GM19455 (cell line): ENCODE data around the gene LMO1.

Experiments
- ATAC-seq: cut with Tn5 transposase; IDR thresholded peaks from one replicate; pipeline ENCODE4 v1.9.1; 2021; ENCODE audit not compliant: unreplicated experiment

The LMO1 gene

GRCh38 chr11:8263769-8264410 lies at the start of gene LMO1:
Gene LMO1, minus strand, starts transcription at chr11:8263878. Its CDS starts 516 bp downstream, at chr11:8263362.
- ATAC-seq: no peak

- ATAC-seq: no peak
These were observed 49.3 kb upstream of the LMO1 start for GRCh38 chr11:8312986-8313385.

DNA sequence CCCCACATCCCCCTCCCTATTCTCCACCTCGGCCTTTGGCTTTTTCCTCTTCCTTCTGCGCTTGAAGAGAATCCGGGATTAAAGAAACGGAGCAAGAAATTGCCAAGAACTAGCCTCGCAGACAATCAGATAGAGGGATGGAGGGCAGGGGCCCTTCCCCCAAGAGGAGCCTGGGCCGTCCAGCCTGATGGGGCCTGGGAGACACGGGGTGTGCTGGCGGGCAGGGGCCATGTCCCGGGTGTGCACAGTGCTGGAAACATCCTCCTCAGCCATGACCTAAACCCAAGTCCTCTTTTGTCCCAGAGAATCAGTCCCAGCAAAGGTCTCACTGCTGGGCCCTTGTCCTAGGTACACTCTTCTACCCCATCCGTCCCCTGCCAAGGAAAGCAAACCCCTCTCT lies 47.7 kb upstream of the LMO1 start:
- ATAC-seq: no peak

DNA sequence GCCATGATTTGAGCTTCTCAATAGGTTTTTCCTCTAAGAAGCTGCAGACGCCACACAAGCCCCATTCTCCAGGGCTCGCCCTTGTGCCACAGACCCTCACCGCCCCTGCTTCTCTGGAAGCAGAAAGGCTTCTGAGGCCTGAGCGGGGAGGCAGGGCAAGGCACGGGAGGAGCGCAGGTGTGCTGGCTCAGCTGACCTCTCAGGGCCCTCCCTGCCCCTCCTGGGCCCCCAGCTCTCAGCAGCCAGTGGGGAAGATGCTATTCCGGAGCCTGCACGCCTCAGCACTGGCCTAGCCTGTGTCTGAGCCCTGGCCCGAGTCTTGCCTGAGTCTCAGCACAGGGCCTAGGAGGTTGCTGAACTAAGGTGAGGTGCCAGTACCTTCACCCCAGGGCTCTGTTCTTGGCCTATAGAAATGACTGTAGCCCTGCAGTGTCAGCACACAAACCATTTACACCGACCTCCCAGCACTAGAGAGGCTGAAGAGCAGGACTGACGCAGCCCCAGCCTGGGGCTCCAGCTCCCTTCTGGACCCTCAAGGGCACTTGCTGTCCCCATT lies 47.1 kb upstream of the LMO1 start:
- no peak for ATAC-seq

DNA sequence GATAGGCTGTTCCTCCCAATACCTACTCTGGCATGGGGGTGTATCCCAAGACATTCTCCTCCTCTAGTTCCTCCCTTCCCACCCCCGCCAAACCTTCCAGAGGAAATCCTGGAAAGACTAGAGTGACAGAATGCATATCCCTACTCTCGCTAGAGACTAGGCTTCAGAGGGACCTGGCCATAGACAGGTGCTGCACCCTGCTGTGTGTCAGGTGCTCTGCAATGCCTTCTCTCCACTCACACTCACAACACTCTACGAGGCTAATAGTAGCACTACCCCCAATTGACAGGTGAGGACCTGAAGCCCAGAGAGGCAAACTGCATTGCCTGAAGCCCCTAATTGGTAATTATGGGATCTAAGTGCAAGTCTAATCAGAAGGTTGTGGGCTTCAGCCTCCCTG lies 46.2 kb upstream of the LMO1 start:
- no peak for ATAC-seq

DNA sequence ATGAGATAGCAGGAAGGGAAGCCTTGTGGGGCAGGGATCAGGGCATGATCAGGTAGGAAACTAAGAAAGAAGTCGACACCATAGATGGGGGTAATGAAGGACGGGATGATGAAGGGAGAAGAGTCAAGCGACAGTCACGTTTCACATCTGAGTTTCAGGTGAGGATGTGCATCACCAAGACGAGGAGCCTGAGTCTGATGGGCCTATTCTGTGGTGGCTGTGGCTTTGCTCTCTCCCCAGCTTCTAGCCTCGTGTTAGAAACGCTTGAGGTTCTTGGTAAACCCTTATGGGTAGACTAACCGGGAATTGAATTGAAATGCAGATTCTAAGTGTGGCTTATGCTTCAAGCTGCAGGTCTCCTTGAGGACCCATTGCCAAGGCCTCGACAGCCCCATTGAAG lies 45.6 kb upstream of the LMO1 start:
- ATAC-seq: no peak

GRCh38 chr11:8307601-8308000 lies 43.9 kb upstream of the LMO1 start:
- no peak for ATAC-seq

DNA sequence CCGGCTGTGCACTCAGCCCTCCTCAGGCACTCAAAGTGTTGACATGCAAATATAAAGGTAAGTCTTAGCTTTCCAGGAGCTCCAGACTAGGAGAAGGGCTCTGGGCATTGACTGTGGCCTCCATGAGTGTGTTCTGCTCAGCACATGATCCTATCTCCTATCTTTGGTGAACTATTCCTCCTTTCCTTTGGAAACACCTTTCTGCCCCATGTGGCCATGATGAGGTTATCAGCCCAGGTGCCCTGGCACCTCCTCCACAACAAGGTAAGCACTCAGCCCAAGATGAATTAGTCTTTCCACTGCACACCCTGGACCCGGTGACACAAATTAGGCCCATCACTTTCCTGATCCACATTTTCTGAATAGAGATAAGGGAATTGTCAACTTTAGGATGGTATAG lies 37.9 kb upstream of the LMO1 start:
- ATAC-seq: no peak

- no peak for ATAC-seq
These were observed 35.4 kb upstream of the LMO1 start for GRCh38 chr11:8298801-8299786.

GRCh38 chr11:8297781-8298440 lies 34.2 kb upstream of the LMO1 start:
- ATAC-seq: no peak

DNA sequence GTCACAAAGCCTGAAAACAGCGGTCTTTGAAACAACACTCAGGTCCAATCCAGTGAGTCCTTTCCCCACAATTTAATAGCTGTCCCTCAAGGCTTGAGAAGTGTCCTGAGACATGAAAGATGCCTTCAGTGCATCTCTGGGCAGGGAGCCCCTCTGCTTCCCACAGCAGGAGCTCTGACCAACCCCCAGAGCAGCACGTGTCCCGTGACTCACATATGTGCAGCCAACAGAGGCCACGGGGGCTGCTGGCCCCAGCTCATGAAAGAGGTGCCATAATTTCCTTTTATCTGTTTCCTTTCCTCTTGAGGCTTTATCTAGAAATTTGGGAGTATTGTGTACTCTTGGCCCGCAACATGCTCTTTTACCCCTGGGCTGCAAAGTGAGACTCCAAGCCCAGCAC lies 33.2 kb upstream of the LMO1 start:
- no peak for ATAC-seq

- ATAC-seq: no peak
These were observed 32.5 kb upstream of the LMO1 start for GRCh38 chr11:8296038-8296649.

- no peak for ATAC-seq
These were observed 30.7 kb upstream of the LMO1 start for GRCh38 chr11:8294251-8294935.

DNA sequence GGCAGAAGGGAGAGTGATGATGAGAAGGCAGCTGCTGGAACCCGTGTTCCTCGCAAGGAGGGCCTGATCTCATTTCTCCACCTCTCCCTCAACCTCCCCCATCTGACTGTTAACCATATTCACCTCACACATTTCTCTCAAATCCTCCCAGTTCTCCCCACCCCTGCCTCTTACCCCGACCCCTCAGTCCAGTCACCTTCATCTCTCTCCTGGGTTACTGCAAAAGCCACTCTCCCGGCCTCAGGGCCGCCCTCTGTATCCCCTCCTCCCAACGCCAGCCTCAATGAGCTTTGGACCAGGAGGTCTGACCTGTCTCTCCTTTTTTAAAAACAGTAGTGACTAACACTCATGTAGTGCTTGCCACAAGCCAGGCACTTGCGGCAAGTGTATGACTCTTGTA lies 29.5 kb upstream of the LMO1 start:
- ATAC-seq: no peak

- ATAC-seq: no peak
These were observed 28.7 kb upstream of the LMO1 start for GRCh38 chr11:8292351-8292750.

DNA sequence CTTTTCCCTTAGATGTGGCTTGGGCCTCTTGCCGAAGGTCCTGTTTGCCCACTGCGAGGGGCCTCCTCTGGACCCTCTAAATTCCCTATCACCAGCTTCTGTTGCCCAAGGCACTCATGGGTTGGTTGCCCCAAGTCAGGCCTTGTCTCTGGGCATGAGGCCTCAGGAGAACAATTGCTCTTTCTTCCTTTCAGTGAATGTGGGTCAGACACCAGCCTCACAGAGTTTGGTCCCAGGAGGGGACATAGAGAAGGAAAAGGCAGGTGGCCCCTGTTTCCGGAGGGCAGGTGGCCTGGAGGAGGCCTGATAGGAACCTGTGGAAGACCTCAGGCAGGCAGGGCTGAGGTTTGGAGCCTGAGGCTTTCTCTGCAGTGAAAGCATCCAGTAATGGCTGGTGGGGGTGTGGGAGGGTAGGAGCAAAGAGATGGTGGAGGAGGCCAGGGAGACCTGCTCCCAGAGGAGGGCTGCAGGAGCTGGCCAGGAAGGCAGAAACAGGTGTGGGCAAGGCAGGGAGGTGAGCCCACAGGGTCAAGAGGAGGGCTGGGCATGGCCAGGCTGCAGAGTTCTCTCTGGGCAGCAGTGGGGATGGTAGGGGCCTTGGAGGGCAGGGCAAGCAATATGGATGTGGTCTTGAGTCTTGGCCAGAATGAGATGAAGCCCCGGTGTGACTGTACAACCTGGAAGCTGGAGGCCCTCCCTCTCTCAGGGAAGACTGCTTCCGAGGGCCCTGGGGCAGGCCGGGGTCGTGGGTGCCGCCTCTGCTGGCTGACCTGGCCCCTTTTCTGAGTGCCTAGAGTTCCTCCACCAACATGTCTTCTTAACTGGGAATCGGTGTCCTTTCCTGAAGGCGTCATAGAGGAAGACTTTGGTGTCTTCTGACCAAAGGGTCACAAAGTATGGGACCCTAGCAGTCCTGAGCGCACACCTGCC lies 28.0 kb upstream of the LMO1 start:
- ATAC-seq: no peak

DNA sequence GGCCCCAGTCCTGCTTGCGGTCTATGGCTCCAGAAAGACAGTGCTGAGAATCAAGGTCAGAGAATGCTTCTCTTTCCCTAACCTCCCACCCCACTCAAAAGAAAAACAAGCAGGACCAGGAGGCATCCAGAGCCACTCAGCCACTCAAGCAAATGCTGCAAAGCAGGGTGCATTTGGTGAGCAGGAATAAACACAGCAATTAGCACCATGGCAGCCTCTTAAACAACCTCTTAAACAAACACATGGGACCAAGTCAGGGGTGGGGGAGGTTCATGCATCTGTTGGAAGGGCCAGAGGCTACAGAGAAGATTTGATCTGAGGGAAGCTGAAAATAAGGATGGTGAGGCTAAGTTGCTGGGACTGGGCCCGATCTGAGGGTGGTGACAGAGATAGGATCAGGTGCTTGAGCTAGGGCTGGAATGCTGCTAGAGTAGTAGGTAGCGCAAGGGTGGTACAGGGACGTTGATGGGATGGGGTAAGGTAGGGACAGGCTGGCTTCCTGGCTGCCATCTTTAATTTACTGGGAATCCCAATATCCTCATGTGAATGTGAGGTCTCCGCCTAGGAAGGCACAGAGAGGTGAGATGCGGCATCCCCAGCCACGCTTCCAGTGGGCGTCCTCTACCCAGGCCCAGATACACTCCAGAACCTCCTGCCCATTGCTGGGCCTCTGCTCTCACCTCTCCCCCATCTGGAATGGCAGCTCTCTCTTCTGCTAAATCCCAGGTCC lies 26.6 kb upstream of the LMO1 start:
- ATAC-seq: no peak

GRCh38 chr11:8289492-8289918 lies 25.8 kb upstream of the LMO1 start:
- ATAC-seq: no peak
